HepG2 (cell line): Measurements from ENCODE around the gene BCL2L1. TPM values are rescaled to one million over a fixed set of nuclear protein-coding genes. Genes with fewer than 3 reads are reported as not detected.

Experiments used
- CCAR2 ChIP-seq: fragments of 200-400 bp; formaldehyde crosslinking; optimal IDR thresholded peaks from 2 replicates; pipeline ENCODE3; 2018; ENCODE audit warnings: low read depth, mild to moderate bottlenecking, low read length, moderate library complexity
- FOXP1 ChIP-seq, 2 experiments: fragments of 450-650 bp in 1 of 2; IDR thresholded peaks; 2 replicates each; pipeline ENCODE4 v1.6.1; 2017 to 2018; ENCODE audit warnings: antibody characterized with exemption in 1 of 2
- KAT7 ChIP-seq: IDR thresholded peaks from 2 replicates; pipeline ENCODE4 v1.6.1; 2018; ENCODE audit warnings: borderline replicate concordance, missing compliant biosample characterization
- KLF13 ChIP-seq: sonication (generic); formaldehyde crosslinking; IDR thresholded peaks from 2 replicates; pipeline ENCODE4 v1.4.0; 2020; ENCODE audit warnings: mild to moderate bottlenecking, missing genetic modification reagents
- MED13 ChIP-seq: sonication (generic); formaldehyde crosslinking; IDR thresholded peaks from 2 replicates; pipeline ENCODE4 v1.5.0; 2020; ENCODE audit warnings: missing genetic modification reagents
- MEF2D ChIP-seq: sonication (generic); formaldehyde crosslinking; IDR thresholded peaks from 2 replicates; pipeline ENCODE4 v1.5.1; 2020; ENCODE audit warnings: mild to moderate bottlenecking, missing genetic modification reagents
- MTA3 ChIP-seq: sonication (generic); formaldehyde crosslinking; IDR thresholded peaks from 2 replicates; pipeline ENCODE4 v1.4.0; 2020; ENCODE audit warnings: missing genetic modification reagents
- PAXIP1 ChIP-seq: sonication (generic); formaldehyde crosslinking; conservative IDR thresholded peaks from 2 replicates; pipeline ENCODE4 v1.4.0; 2020; ENCODE audit warnings: mild to moderate bottlenecking, missing genetic modification reagents, moderate library complexity
- PHF5A ChIP-seq: IDR thresholded peaks from one replicate; pipeline ENCODE4 v1.6.1; 2018; ENCODE audit warnings: low read depth, missing genetic modification reagents; ENCODE audit not compliant: unreplicated experiment
- SAP130 ChIP-seq: IDR thresholded peaks from 2 replicates; pipeline ENCODE4 v1.6.1; 2016; ENCODE audit warnings: low read depth
- SMC3 ChIP-seq: IDR thresholded peaks from 2 replicates; pipeline ENCODE4 v1.6.1; 2011; ENCODE audit warnings: low read length, improper control_type of control experiment
- TFAP4 ChIP-seq: sonication (generic); IDR thresholded peaks from 2 replicates; pipeline ENCODE4 v1.6.1; 2016; ENCODE audit warnings: low read depth, borderline replicate concordance
- TOPORS ChIP-seq: sonication (generic); formaldehyde crosslinking; IDR thresholded peaks from 2 replicates; pipeline ENCODE4 v1.8.0; 2023; ENCODE audit warnings: mild to moderate bottlenecking, missing genetic modification reagents
- YY1 ChIP-seq: IDR thresholded peaks from 2 replicates; pipeline ENCODE4 v1.6.1; 2011; ENCODE audit warnings: low read length, low read depth, moderate library complexity, mild to moderate bottlenecking; ENCODE audit not compliant: insufficient read depth, insufficient replicate concordance
- ZNF557 ChIP-seq: sonication (generic); formaldehyde crosslinking; IDR thresholded peaks from 2 replicates; pipeline ENCODE4 v1.4.0; 2020; ENCODE audit warnings: missing genetic modification reagents
- ZNF75D ChIP-seq: sonication (generic); formaldehyde crosslinking; IDR thresholded peaks from 2 replicates; pipeline ENCODE4 v1.8.1; 2023; ENCODE audit warnings: missing genetic modification reagents, mild to moderate bottlenecking, borderline replicate concordance
- polyA plus RNA-seq, 8 experiments: library from polyadenylated mRNA; depleted of rRNA in 3 of 8; stranded (reverse) in 7 of 8; unstranded in 1 of 8; fragments of >200 nt; fragmentation: Illumina TruSeq in 4 of 8; extraction: Trizol in 4 of 8; gene quantifications; 2 replicates each; pipeline versions ENCODE4 v1.2.1 to v1.2.3, GENCODE V29; 2011 to 2016; ENCODE audit warnings: low read depth in 4 of 8, missing spikeins in 1 of 8, mixed read lengths in 1 of 8; ENCODE audit not compliant: insufficient read depth in 1 of 8
- total RNA-seq, 5 experiments: library from RNA; depleted of rRNA; stranded (reverse); fragments of >200 nt; fragmentation: Illumina TruSeq; extraction: Trizol; gene quantifications; 2 replicates each; pipeline ENCODE4 v1.2.3, GENCODE V29; 2016; ENCODE audit warnings: low read depth in 1 of 5
- TF ChIP-seq, protein P1 (sequence below), 2 experiments: sonication (generic) in 1 of 2; formaldehyde crosslinking in 1 of 2; IDR thresholded peaks; 2 replicates each; pipeline versions ENCODE4 v1.6.1 to v1.9.0; 2014 to 2022; ENCODE audit warnings: antibody characterized with exemption in 1 of 2, borderline replicate concordance in 1 of 2, inconsistent platforms in 1 of 2, low read depth in 1 of 2, missing genetic modification reagents in 1 of 2

Gene BCL2L1
- total and polyA plus RNA-seq, 2 of the 13 experiments (the other 11 are each of a cell fraction or from before 2014, with no cell fraction given): 164 to 258 TPM

DNA sequence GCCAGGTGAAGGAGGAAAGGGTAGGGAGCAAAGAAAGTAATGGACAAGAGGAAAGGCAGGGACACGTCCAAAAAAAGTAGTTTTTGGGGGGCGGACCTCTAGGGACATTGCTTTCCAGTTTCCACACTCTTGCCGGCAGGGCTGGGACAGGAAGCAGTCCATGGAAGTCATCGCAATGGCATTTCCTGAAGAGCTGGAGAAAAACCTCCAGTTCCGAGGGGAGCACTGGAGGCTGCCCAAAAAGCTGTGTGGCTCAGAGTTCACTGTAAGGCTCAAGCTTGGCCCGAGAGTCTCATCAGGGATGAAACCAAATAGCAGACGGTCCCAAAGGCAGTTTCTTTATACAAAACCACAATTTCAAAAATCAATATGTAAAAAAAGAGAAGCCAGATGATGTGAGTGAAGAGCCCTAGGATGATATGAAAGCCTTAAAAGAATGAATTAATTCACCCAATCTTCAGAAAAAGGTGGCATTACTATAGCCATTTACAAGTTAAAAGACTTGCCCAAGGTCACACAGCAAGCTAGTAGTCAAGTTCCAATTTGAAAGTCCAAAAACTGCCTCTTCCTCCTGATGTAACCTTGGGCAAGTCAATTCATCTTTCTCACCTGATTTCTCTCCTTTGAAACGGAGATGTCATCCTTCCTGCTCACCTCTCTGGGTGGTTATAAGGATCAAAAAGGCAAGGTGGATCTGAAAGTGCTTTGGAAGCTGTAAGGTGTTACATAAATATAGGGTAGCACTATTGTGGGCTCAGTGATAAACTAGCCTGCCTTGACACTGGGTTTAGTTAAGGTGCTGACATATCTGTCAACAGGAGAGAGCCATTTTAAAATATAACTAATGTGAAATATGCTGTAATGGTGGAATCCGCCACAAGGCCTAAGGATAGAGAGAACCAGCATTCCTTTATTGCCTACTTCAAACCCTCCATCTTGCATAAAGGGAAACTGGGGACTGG is 9.1 kb downstream of the BCL2L1 start (continued):
- no peak; the same call in 1 of the 2 replicates for TF ChIP-seq PAXIP1 (CRISPR knock-in tag)
- TF ChIP-seq ZNF75D (CRISPR knock-in tag): peak; percentile 35; the same call in 1 of the 2 replicates
- no peak for TF ChIP-seq SMC3
- TF ChIP-seq MTA3 (CRISPR knock-in tag): no peak
- TF ChIP-seq MED13: peak; percentile 29; the same call in 1 of the 2 replicates
- no peak for TF ChIP-seq TOPORS
- TF ChIP-seq PHF5A (CRISPR knock-in tag): peak; percentile 10
- no peak for TF ChIP-seq FOXP1 (IDR thresholded peaks at IDR 0.05)
- 0 out of 2 replicates have a peak, but pooled peaks have one; percentile 4 for TF ChIP-seq FOXP1 (CRISPR knock-in tag; IDR thresholded peaks at IDR 0.05)
- peak; percentile 13; the same call in 1 of the 2 replicates for TF ChIP-seq KAT7 (CRISPR knock-in tag)
- TF ChIP-seq KLF13 (CRISPR knock-in tag): no peak; the same call in 1 of the 2 replicates
- TF ChIP-seq YY1: no peak
- TF ChIP-seq CCAR2: no peak
- TF ChIP-seq SAP130 (CRISPR knock-in tag): peak; percentile 37; the same call in 1 of the 2 replicates
- TF ChIP-seq, protein P1, sequence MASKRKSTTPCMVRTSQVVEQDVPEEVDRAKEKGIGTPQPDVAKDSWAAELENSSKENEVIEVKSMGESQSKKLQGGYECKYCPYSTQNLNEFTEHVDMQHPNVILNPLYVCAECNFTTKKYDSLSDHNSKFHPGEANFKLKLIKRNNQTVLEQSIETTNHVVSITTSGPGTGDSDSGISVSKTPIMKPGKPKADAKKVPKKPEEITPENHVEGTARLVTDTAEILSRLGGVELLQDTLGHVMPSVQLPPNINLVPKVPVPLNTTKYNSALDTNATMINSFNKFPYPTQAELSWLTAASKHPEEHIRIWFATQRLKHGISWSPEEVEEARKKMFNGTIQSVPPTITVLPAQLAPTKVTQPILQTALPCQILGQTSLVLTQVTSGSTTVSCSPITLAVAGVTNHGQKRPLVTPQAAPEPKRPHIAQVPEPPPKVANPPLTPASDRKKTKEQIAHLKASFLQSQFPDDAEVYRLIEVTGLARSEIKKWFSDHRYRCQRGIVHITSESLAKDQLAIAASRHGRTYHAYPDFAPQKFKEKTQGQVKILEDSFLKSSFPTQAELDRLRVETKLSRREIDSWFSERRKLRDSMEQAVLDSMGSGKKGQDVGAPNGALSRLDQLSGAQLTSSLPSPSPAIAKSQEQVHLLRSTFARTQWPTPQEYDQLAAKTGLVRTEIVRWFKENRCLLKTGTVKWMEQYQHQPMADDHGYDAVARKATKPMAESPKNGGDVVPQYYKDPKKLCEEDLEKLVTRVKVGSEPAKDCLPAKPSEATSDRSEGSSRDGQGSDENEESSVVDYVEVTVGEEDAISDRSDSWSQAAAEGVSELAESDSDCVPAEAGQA (IDR thresholded peaks at IDR 0.05; ENCODE audit: low read depth): no peak
- TF ChIP-seq, protein P1 (CRISPR knock-in tag; IDR thresholded peaks at IDR 0.05; ENCODE audit: borderline replicate concordance): no peak
- 0 out of 2 replicates have a peak, but pooled peaks have one; percentile 24 for TF ChIP-seq TFAP4
- 0 out of 2 replicates have a peak, but pooled peaks have one; percentile 16 for TF ChIP-seq ZNF557
- TF ChIP-seq MEF2D (CRISPR knock-in tag): peak; percentile 56; the same call in 1 of the 2 replicates
